ENCODE results near the gene CUX1. TPM values are rescaled to one million over a fixed set of nuclear protein-coding genes. Genes with fewer than 3 reads are reported as not detected.

The CUX1 gene
- total RNA-seq, 1 experiment from 2014 or later = 53.5 TPM

GRCh38 chr7:101775181-101775580 is 42.2 kb upstream of the CUX1 start:
- no peak overlapping the region for H3T11ph ChIP-seq (ENCODE audit: low read length)
- Mint-ChIP-seq H3K4me1 (peaks cover 3% of the 10 kb centered on the region in 2 experiments; a peak in 3 of 4 replicates), H3K9me3 (no peaks in the 10 kb centered on the region; a peak in 2 of 5 replicates), H3K27ac (no peak overlapping the region), H3K27me3 (ENCODE audit: low read depth) (peaks cover 10% of the 10 kb centered on the region), H3K4me3 (no peak overlapping the region), H3K36me3 (ENCODE audit: insufficient read depth in 1 of 3, low read depth in 3 of 3) (no peaks in the 10 kb centered on the region)
- no peak overlapping the region for H2BK120ac ChIP-seq (ENCODE audit: low read depth, low read length, poor library complexity, severe bottlenecking)
- no peak overlapping the region for H3K23ac ChIP-seq (ENCODE audit: insufficient read length, low read depth, low read length)
- H3K79me2 ChIP-seq (ENCODE audit: insufficient read depth, low read length) = no peaks in the 10 kb centered on the region
- no peak overlapping the region for H2AFZ ChIP-seq (ENCODE audit: low read length)
- H3K4me2 ChIP-seq (ENCODE audit: insufficient read depth, insufficient read length, low read length) = no peak overlapping the region
- no peak overlapping the region for H3K4ac ChIP-seq (ENCODE audit: low read depth, low read length)
- H3K18ac ChIP-seq (ENCODE audit: insufficient read length, low read depth, low read length) = no peak overlapping the region
- H4K8ac ChIP-seq (replicated peaks; ENCODE audit: insufficient read length, low read depth, low read length) = no peak overlapping the region
- no peak overlapping the region for H3K9ac ChIP-seq (ENCODE audit: extremely low read depth, insufficient read length, low read length)
- H3K14ac ChIP-seq (ENCODE audit: insufficient read depth, low read length) = no peak overlapping the region
- no peak overlapping the region for H4K5ac ChIP-seq (ENCODE audit: insufficient read length, low read depth, low read length)
- no peak overlapping the region for H2BK20ac ChIP-seq (ENCODE audit: low read depth, low read length, poor library complexity, severe bottlenecking)
- no peak overlapping the region for H3K27ac ChIP-seq (ENCODE audit: insufficient read length, low read depth, low read length)
- H2BK12ac ChIP-seq (ENCODE audit: insufficient read length, low read depth, low read length) = no peak overlapping the region
- no peak overlapping the region for H2BK15ac ChIP-seq (ENCODE audit: low read depth, low read length)
- no peak overlapping the region for H4K91ac ChIP-seq (ENCODE audit: insufficient read length, low read depth, low read length)
- no peaks in the 10 kb centered on the region for H3K79me1 ChIP-seq (ENCODE audit: insufficient read depth, low read depth, low read length, poor library complexity, severe bottlenecking)
- H2BK5ac ChIP-seq (ENCODE audit: insufficient read length, low read length) = no peak overlapping the region
- H3K23me2 ChIP-seq (ENCODE audit: insufficient read length, low read depth, low read length, poor library complexity, severe bottlenecking) = no peaks in the 10 kb centered on the region
- H3K9me3 ChIP-seq (ENCODE audit: control insufficient read depth, low read depth, low read length) = no peaks in the 10 kb centered on the region
- no CpG with 5 or more reads among the region's 9 CpGs for whole genome bisulfite sequencing (ENCODE audit: extremely low coverage, insufficient read length, low lambda C conversion rate)
- no peak for DNase-seq
- no peaks in the 10 kb centered on the region for H4K20me1 ChIP-seq (ENCODE audit: control insufficient read depth, insufficient read depth, insufficient read length)
- no peaks in the 10 kb centered on the region for H3K4me1 ChIP-seq (ENCODE audit: insufficient read depth, low read length)
- H3K56ac ChIP-seq (ENCODE audit: insufficient read length, low read depth, low read length) = no peak overlapping the region
- no peaks in the 10 kb centered on the region for H3K27me3 ChIP-seq (ENCODE audit: insufficient read depth, low read length)
- no peak for TF ChIP-seq CTCF (conservative IDR thresholded peaks at IDR 0.05)
- no peak overlapping the region for H2AK5ac ChIP-seq (ENCODE audit: insufficient read length, low read length)

Data from H9 (cell line).